Activated CD8-positive, alpha-beta T cell treated with anti-CD3 and anti-CD28 coated beads for 36 hours (primary cell): ENCODE measurements around the gene TIFAB. TPM values are rescaled to one million over a fixed set of nuclear protein-coding genes. Genes with fewer than 3 reads are reported as not detected.

ENCODE experiments used
- ATAC-seq: fragments of 200-7000 bp; cut with Tn5 transposase; one replicate; pipeline ENCODE4 v1.10.0; 2021; ENCODE audit warnings: mild to moderate bottlenecking, moderate library complexity
- CTCF ChIA-PET: fragments of 350-600 bp; sonication (Branson Sonifier 250); formaldehyde crosslinking; loops from one replicate; lab custom pipeline; 2021; ENCODE audit warnings: antibody characterized with exemption; lab: Charles Lee
- POLR2A ChIA-PET: fragments of 350-600 bp; sonication (Branson Sonifier 250); formaldehyde crosslinking; loops from one replicate; lab custom pipeline; 2021; ENCODE audit warnings: antibody characterized with exemption; lab: Charles Lee
- DNase-seq: peaks from one replicate; pipeline ENCODE4 v3.0.0-alpha.2; 2020
- H3K27ac Mint-ChIP-seq: one replicate; pipeline ENCODE4 v1.8.0; 2021; ENCODE audit warnings: mild to moderate bottlenecking, mixed read lengths
- H3K27me3 Mint-ChIP-seq: one replicate; pipeline ENCODE4 v1.8.0; 2021; ENCODE audit warnings: mixed read lengths
- H3K36me3 Mint-ChIP-seq: one replicate; pipeline ENCODE4 v1.8.0; 2021; ENCODE audit warnings: low read depth, mixed read lengths
- H3K4me1 Mint-ChIP-seq: one replicate; pipeline ENCODE4 v1.8.0; 2021; ENCODE audit warnings: low read depth, mixed read lengths
- H3K4me3 Mint-ChIP-seq: one replicate; pipeline ENCODE4 v1.8.0; 2021; ENCODE audit warnings: mild to moderate bottlenecking, moderate library complexity, mixed read lengths
- H3K9me3 Mint-ChIP-seq: one replicate; pipeline ENCODE4 v1.8.0; 2021; ENCODE audit warnings: mixed read lengths
- intact Hi-C: fragments of 100-400 bp; cut with micrococcal nuclease; formaldehyde crosslinking; loops from one replicate; pipeline ENCODE4 v1.10.0; 2022
- total RNA-seq, 2 experiments: library from RNA; stranded (reverse); gene quantifications; one replicate each; pipeline ENCODE4 v1.2.3, GENCODE V29; 2021
- TF ChIP-seq, protein P1 (sequence below): fragments of 200-600 bp; IDR thresholded peaks from one replicate; pipeline ENCODE4 v1.8.0; 2022; ENCODE audit warnings: antibody characterized with exemption, mild to moderate bottlenecking

TIFAB gene
- total RNA-seq, 2 experiments from 2014 or later = not detected

GRCh38 chr5:135466178-135467050 lies 14.3 kb upstream of the TIFAB start:
- Mint-ChIP-seq H3K4me1 (peaks cover 9% of the 10 kb centered on the region), H3K36me3 (no peaks in the 10 kb centered on the region), H3K27me3 (peaks cover 32% of the 10 kb centered on the region), H3K4me3 (peak overlapping the region; percentile 39), H3K9me3 (no peaks in the 10 kb centered on the region), H3K27ac (no peak overlapping the region)
- TF ChIP-seq, protein P1, sequence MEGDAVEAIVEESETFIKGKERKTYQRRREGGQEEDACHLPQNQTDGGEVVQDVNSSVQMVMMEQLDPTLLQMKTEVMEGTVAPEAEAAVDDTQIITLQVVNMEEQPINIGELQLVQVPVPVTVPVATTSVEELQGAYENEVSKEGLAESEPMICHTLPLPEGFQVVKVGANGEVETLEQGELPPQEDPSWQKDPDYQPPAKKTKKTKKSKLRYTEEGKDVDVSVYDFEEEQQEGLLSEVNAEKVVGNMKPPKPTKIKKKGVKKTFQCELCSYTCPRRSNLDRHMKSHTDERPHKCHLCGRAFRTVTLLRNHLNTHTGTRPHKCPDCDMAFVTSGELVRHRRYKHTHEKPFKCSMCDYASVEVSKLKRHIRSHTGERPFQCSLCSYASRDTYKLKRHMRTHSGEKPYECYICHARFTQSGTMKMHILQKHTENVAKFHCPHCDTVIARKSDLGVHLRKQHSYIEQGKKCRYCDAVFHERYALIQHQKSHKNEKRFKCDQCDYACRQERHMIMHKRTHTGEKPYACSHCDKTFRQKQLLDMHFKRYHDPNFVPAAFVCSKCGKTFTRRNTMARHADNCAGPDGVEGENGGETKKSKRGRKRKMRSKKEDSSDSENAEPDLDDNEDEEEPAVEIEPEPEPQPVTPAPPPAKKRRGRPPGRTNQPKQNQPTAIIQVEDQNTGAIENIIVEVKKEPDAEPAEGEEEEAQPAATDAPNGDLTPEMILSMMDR = peak; percentile 86
- ChIA-PET POLR2A (interaction anchor here (1.1 to 1.6 kb wide), 3 partner anchors 9 to 86 kb away, joined by 3 to 4 read pairs (median 3); no protein-coding TSS in a partner anchor), CTCF (interaction anchor here (0.6 to 14.5 kb wide), 37 partner anchors 8 to 615 kb away, joined by 3 to 430 read pairs (median 5); partner anchors contain the start of gene DCANP1)
- peak; percentile 89 for ATAC-seq
- DNase-seq = peak; percentile 81
- intact Hi-C loops = loop anchor here (5.0 kb wide), 1 partner anchor 366 kb away; the partner anchor contains the start of gene SLC25A48

DNA sequence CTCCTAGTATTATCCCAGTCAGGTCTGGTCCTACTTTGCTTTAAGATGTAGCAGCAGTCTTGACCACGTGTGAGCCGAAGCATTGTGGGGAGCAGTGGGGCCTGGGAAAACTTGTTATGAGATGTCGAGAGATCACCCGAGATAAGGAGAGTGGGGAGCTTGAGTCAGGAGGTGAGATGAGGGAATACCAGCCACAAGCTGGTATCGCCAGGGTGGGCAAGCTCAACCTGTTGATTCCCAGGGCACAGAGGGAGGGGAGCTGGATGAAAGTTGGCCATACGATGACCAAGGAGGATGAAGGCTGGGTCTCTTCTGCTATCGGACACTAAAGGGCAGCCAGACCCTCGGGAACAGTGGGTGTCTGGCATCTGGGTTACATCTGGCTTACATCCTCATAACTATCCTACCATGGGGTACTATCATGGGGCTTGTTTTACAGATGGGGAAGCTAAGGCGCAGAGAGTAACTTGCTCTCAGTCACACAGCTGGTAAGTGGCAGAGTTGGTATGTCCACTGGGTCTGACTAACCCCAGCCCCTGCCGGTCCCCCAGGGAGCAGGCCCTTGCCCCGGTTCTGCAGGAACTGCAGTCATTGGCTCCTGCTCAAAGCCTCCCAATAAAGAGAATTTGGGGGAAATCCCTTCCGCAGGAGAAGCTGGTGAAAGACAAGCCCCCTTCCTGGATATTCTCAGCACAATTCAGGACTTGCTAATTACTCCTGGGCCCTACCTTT lies 13.4 kb upstream of the TIFAB start:
- ChIA-PET POLR2A (interaction anchor here (1.0 to 1.6 kb wide), 3 partner anchors 85 to 90 kb away, joined by 3 read pairs; no protein-coding TSS in a partner anchor), CTCF (interaction anchor here (1.0 to 14.5 kb wide), 26 partner anchors 9 to 616 kb away, joined by 3 to 430 read pairs (median 7); partner anchors contain the start of gene DCANP1)
- Mint-ChIP-seq H3K4me3 (no peak overlapping the region), H3K27ac (no peak overlapping the region), H3K27me3 (peaks cover 28% of the 10 kb centered on the region), H3K36me3 (no peaks in the 10 kb centered on the region), H3K4me1 (peaks cover 9% of the 10 kb centered on the region), H3K9me3 (no peaks in the 10 kb centered on the region)
- DNase-seq = no peak
- intact Hi-C loops = loop anchor here (2.0 to 5.0 kb wide), 2 partner anchors 87 to 367 kb away; partner anchors contain the start of gene SLC25A48
- TF ChIP-seq, protein P1 = no peak
- ATAC-seq = no peak

GRCh38 chr5:135462304-135462703 lies 10.2 kb upstream of the TIFAB start:
- H3K36me3 Mint-ChIP-seq = no peaks in the 10 kb centered on the region
- ATAC-seq (peak; percentile 86), DNase-seq (peak; percentile 82)
- ChIA-PET POLR2A (no interaction called here), CTCF (interaction anchor here (0.9 to 14.5 kb wide), 14 partner anchors 13 to 104 kb away, joined by 3 to 430 read pairs (median 6); partner anchors contain the start of gene DCANP1)
- H3K4me3 Mint-ChIP-seq = no peak overlapping the region
- peaks cover 9% of the 10 kb centered on the region for H3K4me1 Mint-ChIP-seq
- no peak overlapping the region for H3K27ac Mint-ChIP-seq
- intact Hi-C loops = no loop called here
- TF ChIP-seq, protein P1 = peak; percentile 37
- H3K9me3 Mint-ChIP-seq = no peaks in the 10 kb centered on the region
- peaks cover 20% of the 10 kb centered on the region for H3K27me3 Mint-ChIP-seq

- POLR2A ChIA-PET = no interaction called here
- CTCF ChIA-PET = interaction anchor here (0.9 to 14.5 kb wide), 11 partner anchors 12 to 104 kb away, joined by 3 to 430 read pairs (median 6); no protein-coding TSS in a partner anchor
- Mint-ChIP-seq H3K4me3 (no peak overlapping the region), H3K36me3 (no peaks in the 10 kb centered on the region), H3K4me1 (peaks cover 9% of the 10 kb centered on the region), H3K9me3 (no peaks in the 10 kb centered on the region), H3K27me3 (peaks cover 18% of the 10 kb centered on the region), H3K27ac (no peak overlapping the region)
- no peak for DNase-seq
- intact Hi-C loops = no loop called here
- no peak for ATAC-seq
- TF ChIP-seq, protein P1 = no peak
Measured at GRCh38 chr5:135461481-135462151, 9.5 kb upstream of the TIFAB start.
